K562 (cell line): ENCODE measurements around the gene ARSK. TPM values are rescaled to one million over a fixed set of nuclear protein-coding genes. Genes with fewer than 3 reads are reported as not detected.

Experiments used
- CTBP1 ChIP-seq: fragments of 450-650 bp; IDR thresholded peaks from 2 replicates; pipeline ENCODE4 v1.6.1; 2016; ENCODE audit warnings: borderline replicate concordance
- DPF2 ChIP-seq: fragments of 450-650 bp; IDR thresholded peaks from 2 replicates; pipeline ENCODE4 v1.6.1; 2016
- EHMT2 ChIP-seq: fragments of 450-650 bp; IDR thresholded peaks from 2 replicates; pipeline ENCODE4 v1.6.1; 2018; ENCODE audit warnings: antibody characterized with exemption
- ESRRB ChIP-seq: fragments of 250-450 bp; sonication (Bioruptor Pico); IDR thresholded peaks from 2 replicates; pipeline ENCODE4 v1.5.0; 2020; ENCODE audit warnings: mild to moderate bottlenecking, moderate library complexity, borderline replicate concordance
- PATZ1 ChIP-seq: fragments of 250-450 bp; sonication (Bioruptor Pico); IDR thresholded peaks from 2 replicates; pipeline ENCODE4 v1.5.0; 2020; ENCODE audit warnings: mild to moderate bottlenecking, borderline replicate concordance
- POLR2B ChIP-seq: fragments of 450-650 bp; IDR thresholded peaks from 2 replicates; pipeline ENCODE4 v1.6.1; 2018; ENCODE audit warnings: low read depth; ENCODE audit not compliant: partially characterized antibody
- ZNF79 ChIP-seq: fragments of 250-450 bp; sonication (Bioruptor Pico); IDR thresholded peaks from 2 replicates; pipeline ENCODE4 v1.4.0; 2020; ENCODE audit warnings: low read depth, mild to moderate bottlenecking, moderate library complexity
- polyA plus RNA-seq, 8 experiments: library from polyadenylated mRNA; depleted of rRNA in 4 of 8; stranded (reverse) in 5 of 8; unstranded in 3 of 8; fragments of >200 nt; fragmentation: Nextera tagmentation in 2 of 8; fragmentation: Illumina TruSeq in 1 of 8; extraction: Ambion mirVana in 2 of 8; extraction: Trizol in 1 of 8; gene quantifications; 2 replicates each; pipeline versions ENCODE4 v1.2.1 to v1.2.3, GENCODE V29; 2011 to 2014; ENCODE audit warnings: inconsistent platforms in 1 of 8, missing spikeins in 1 of 8
- total RNA-seq, 7 experiments: library from RNA; depleted of rRNA in 6 of 7; stranded (reverse); fragments of >200 nt in 6 of 7; fragmentation: Illumina TruSeq in 2 of 7; extraction: Trizol in 2 of 7; gene quantifications; 2 replicates each; pipeline versions ENCODE4 v1.2.1 to v1.2.3, GENCODE V29; 2011 to 2021; ENCODE audit warnings: low replicate concordance in 1 of 7
- TF ChIP-seq, protein P1 (sequence below): sonication (generic); formaldehyde crosslinking; IDR thresholded peaks from 2 replicates; pipeline ENCODE4 v1.8.1; 2023; ENCODE audit warnings: mild to moderate bottlenecking, missing genetic modification reagents
- TF ChIP-seq, protein P2 (sequence below): fragments of 450-650 bp; IDR thresholded peaks from 2 replicates; pipeline ENCODE4 v1.6.1; 2018; ENCODE audit warnings: mild to moderate bottlenecking, low read depth; ENCODE audit not compliant: partially characterized antibody

Gene ARSK
- total and polyA plus RNA-seq, 9 of the 15 experiments (the other 6 are each of a cell fraction or from before 2014, with no cell fraction given) = 2.7 to 9.4 (median 7.1) TPM

- TF ChIP-seq, protein P1, sequence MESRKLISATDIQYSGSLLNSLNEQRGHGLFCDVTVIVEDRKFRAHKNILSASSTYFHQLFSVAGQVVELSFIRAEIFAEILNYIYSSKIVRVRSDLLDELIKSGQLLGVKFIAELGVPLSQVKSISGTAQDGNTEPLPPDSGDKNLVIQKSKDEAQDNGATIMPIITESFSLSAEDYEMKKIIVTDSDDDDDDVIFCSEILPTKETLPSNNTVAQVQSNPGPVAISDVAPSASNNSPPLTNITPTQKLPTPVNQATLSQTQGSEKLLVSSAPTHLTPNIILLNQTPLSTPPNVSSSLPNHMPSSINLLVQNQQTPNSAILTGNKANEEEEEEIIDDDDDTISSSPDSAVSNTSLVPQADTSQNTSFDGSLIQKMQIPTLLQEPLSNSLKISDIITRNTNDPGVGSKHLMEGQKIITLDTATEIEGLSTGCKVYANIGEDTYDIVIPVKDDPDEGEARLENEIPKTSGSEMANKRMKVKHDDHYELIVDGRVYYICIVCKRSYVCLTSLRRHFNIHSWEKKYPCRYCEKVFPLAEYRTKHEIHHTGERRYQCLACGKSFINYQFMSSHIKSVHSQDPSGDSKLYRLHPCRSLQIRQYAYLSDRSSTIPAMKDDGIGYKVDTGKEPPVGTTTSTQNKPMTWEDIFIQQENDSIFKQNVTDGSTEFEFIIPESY (CRISPR knock-in tag) = no peak
- TF ChIP-seq DPF2 (no peak), EHMT2 (no peak), POLR2B (no peak), ZNF79 (no peak), ESRRB (CRISPR knock-in tag) (no peak), CTBP1 (no peak), PATZ1 (CRISPR knock-in tag) (no peak)
- TF ChIP-seq, protein P2, sequence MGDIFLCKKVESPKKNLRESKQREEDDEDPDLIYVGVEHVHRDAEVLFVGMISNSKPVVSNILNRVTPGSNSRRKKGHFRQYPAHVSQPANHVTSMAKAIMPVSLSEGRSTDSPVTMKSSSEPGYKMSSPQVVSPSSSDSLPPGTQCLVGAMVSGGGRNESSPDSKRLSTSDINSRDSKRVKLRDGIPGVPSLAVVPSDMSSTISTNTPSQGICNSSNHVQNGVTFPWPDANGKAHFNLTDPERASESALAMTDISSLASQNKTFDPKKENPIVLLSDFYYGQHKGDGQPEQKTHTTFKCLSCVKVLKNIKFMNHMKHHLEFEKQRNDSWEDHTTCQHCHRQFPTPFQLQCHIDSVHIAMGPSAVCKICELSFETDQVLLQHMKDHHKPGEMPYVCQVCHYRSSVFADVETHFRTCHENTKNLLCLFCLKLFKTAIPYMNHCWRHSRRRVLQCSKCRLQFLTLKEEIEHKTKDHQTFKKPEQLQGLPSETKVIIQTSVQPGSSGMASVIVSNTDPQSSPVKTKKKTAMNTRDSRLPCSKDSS = no peak
These were observed 64.7 kb downstream of the ARSK start (continued) for GRCh38 chr5:95619514-95620029.
